BJ (cell line): Measurements from ENCODE around the gene C10orf95. TPM values are rescaled to one million over a fixed set of nuclear protein-coding genes. Genes with fewer than 3 reads are reported as not detected.

ENCODE experiments used
- CTCF ChIA-PET: fragments of 350-600 bp; formaldehyde crosslinking; extraction: SDS; loops from one replicate; lab custom pipeline; 2021; ENCODE audit warnings: antibody characterized with exemption, inconsistent platforms; lab: Yijun Ruan, JAX
- POLR2A ChIA-PET: fragments of 300-600 bp; sonication (Branson Sonifier 250); formaldehyde crosslinking; extraction: SDS; loops from one replicate; lab custom pipeline; 2021; ENCODE audit warnings: antibody characterized with exemption; lab: Charles Lee
- DNase-seq: peaks from one replicate; pipeline ENCODE4 v3.0.0-alpha.2; 2011; ENCODE audit warnings: low read depth
- H3K27me3 ChIP-seq: 2 replicates; pipeline ENCODE4 v1.6.0; 2011; ENCODE audit warnings: low read length; ENCODE audit not compliant: control insufficient read depth, insufficient read depth
- H3K36me3 ChIP-seq: 2 replicates; pipeline ENCODE4 v1.5.1; 2011; ENCODE audit warnings: low read length; ENCODE audit not compliant: control insufficient read depth, insufficient read depth
- H3K4me3 ChIP-seq: 2 replicates; pipeline ENCODE4 v1.5.1; 2011; ENCODE audit warnings: low read depth, mild to moderate bottlenecking, control low read depth, low read length
- polyA plus RNA-seq: library from polyadenylated mRNA; depleted of rRNA; stranded (reverse); fragments of >200 nt; gene quantifications from 2 replicates; pipeline ENCODE4 v1.2.3, GENCODE V29; 2011
- TF ChIP-seq, protein P1 (sequence below): IDR thresholded peaks from 2 replicates; pipeline ENCODE4 v1.5.1; 2011; ENCODE audit warnings: low read depth, mild to moderate bottlenecking, control low read depth, inconsistent platforms, low read length, moderate library complexity; ENCODE audit not compliant: insufficient read depth

C10orf95 gene
- polyA plus RNA-seq, 1 experiment = not detected

DNA sequence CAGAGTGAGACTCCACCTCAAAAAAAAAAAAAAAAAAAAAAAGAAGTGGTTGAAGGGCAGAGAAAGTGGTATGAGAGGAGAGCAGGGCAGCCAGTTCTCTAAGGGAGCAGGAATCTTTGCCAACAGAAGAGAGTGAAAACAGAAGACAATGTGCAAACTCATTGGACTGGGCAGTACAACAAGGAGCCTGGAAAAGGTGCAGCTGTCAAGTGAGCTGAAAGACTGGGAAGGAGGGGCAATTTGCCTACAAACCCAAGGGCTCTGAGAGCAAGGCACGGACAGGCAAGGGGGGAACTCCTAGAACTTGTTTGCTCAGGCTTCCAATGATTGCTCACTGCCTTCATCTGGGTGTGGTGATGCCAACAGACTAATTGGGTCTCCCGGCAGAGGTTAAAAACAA, 41.6 kb upstream of the C10orf95 start:
- Histone ChIP-seq H3K4me3 (no peak overlapping the region), H3K36me3 (peaks cover 12% of the 10 kb centered on the region), H3K27me3 (no peaks in the 10 kb centered on the region)
- POLR2A ChIA-PET = no interaction called here
- no peak for DNase-seq
- CTCF ChIA-PET = interaction anchor here (1.0 to 2.5 kb wide), 2 partner anchors 11 to 14 kb away, joined by 4 to 12 read pairs; partner anchors contain the start of gene SUFU
- TF ChIP-seq, protein P1, sequence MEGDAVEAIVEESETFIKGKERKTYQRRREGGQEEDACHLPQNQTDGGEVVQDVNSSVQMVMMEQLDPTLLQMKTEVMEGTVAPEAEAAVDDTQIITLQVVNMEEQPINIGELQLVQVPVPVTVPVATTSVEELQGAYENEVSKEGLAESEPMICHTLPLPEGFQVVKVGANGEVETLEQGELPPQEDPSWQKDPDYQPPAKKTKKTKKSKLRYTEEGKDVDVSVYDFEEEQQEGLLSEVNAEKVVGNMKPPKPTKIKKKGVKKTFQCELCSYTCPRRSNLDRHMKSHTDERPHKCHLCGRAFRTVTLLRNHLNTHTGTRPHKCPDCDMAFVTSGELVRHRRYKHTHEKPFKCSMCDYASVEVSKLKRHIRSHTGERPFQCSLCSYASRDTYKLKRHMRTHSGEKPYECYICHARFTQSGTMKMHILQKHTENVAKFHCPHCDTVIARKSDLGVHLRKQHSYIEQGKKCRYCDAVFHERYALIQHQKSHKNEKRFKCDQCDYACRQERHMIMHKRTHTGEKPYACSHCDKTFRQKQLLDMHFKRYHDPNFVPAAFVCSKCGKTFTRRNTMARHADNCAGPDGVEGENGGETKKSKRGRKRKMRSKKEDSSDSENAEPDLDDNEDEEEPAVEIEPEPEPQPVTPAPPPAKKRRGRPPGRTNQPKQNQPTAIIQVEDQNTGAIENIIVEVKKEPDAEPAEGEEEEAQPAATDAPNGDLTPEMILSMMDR = no peak

DNA sequence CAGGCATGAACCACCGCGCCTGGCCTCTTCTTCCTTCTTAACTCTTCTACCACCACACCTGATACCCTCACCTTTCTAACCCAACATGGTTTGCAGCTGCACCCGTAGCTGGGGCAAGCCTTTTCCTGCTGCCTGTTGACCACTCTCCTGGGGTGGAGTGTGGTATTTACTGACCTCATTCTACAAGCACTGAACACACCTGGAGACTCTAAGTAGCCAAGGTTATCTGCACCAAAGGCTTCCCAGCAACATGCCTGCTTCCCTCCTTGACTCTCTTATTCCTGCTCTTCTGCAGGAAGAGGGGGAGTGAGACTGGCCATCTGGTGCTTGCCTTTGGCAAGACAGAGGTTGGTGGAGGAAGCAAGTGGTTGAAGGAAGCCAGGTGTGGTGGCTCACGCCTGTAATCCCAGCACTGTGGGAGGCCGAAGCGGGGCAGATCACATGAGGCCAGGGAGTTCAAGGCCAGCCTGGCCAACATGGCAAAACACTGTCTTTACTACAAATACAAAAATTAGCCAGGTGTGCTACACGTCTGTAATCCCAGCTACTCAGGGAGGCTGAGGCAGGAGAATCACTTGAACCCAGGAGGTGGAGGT, 41.1 kb upstream of the C10orf95 start:
- DNase-seq = no peak
- TF ChIP-seq, protein P1 = no peak
- Histone ChIP-seq H3K27me3 (no peaks in the 10 kb centered on the region), H3K4me3 (no peak overlapping the region), H3K36me3 (peaks cover 14% of the 10 kb centered on the region)
- POLR2A ChIA-PET = no interaction called here
- CTCF ChIA-PET = interaction anchor here (1.0 to 2.5 kb wide), 2 partner anchors 11 to 13 kb away, joined by 4 to 12 read pairs; partner anchors contain the start of gene SUFU

DNA sequence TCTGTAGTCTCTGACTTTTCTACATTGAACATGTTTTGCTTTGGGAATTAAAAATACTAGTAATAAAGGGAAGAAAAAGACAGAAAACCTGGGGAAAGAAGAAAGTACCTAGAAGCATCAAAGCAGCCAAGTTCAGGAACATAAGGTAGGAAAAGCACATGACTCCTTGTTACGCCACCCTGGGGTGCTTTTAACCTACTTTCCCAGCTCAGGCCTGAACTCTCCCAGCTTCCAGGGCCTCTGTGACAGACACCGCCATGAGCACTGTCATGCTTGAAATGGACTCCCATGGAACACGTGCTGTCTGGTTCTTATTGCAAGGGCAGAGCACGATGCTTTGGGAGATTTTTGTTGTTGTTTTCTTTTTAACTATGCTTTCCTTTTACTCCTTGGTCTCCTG, 39.8 kb upstream of the C10orf95 start:
- no peak for DNase-seq
- Histone ChIP-seq H3K27me3 (no peaks in the 10 kb centered on the region), H3K36me3 (peaks cover 23% of the 10 kb centered on the region), H3K4me3 (no peak overlapping the region)
- TF ChIP-seq, protein P1 = no peak
- POLR2A ChIA-PET = no interaction called here
- CTCF ChIA-PET = interaction anchor here (1.9 kb wide), 1 partner anchor 12 kb away, joined by 5 read pairs; no protein-coding TSS in a partner anchor

DNA sequence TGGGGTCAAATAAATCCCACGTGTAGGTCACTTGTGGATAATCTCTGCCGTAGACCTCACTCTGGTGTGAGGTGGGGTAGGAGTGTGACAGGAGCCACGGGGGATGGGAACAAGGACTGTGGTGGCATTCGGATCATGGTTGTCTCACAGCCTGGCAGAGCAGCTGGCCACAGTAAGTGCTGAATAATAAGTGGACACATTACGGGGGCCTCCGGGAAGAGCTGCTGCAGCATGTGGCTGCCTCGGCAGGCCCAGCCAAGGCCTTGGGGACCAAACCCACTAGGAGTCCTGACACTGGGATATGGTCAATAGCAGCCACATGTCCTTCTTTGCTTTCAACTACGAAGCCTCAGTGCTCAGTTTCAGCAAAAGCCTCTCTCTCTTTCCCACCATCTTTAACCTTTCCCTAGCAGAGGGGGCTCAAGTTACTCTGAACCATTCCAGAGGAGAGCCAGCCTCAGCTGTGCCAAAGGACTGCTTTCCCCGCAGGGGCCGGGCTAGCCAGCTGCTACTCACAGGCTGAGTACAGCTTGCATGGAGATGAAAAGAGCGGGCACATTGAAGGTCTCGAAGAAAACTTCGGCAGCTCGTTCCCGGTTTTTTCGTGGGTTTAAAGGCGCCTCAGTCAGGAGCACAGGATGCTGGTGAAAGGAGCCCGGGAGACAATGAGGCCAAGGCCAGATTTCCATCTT, 33.9 kb upstream of the C10orf95 start:
- no peaks in the 10 kb centered on the region for H3K27me3 ChIP-seq
- H3K36me3 ChIP-seq = peaks cover 56% of the 10 kb centered on the region
- CTCF ChIA-PET = interaction anchor here (0.9 to 2.9 kb wide), 4 partner anchors 18 to 99 kb away, joined by 3 to 9 read pairs (median 4); partner anchors contain the start of gene ACTR1A
- no peak for DNase-seq
- POLR2A ChIA-PET = interaction anchor here (0.6 kb wide), 1 partner anchor 15 kb away, joined by 4 read pairs; no protein-coding TSS in a partner anchor
- TF ChIP-seq, protein P1 = no peak
- H3K4me3 ChIP-seq = no peak overlapping the region

DNA sequence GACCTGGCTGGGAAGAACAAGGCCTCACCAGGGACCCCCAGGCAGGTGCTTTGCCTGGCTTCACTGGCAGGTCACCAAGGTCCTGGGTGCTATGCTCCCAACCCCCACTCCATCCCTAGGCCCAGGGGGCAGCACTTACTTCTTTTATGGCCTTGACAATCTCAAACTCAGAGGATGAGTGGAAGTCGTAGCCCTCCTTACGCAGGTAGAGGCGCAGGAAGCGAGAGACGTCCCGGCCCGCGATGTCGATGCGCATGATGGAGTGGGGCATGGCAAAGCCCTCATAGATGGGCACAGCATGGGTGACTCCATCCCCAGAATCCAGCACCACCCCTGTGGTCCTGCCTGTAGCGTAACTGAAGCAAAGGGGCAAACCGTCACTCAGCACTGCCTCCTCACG, 32.7 kb upstream of the C10orf95 start:
- TF ChIP-seq, protein P1 = no peak
- no peak overlapping the region for H3K4me3 ChIP-seq
- H3K27me3 ChIP-seq = no peaks in the 10 kb centered on the region
- DNase-seq = no peak
- H3K36me3 ChIP-seq = peaks cover 61% of the 10 kb centered on the region
- ChIA-PET CTCF (interaction anchor here (1.9 to 2.4 kb wide), 2 partner anchors 90 to 100 kb away, joined by 7 to 8 read pairs; no protein-coding TSS in a partner anchor), POLR2A (no interaction called here)
